ENCODE measurements around the gene SLC24A3. TPM values are rescaled to one million over a fixed set of nuclear protein-coding genes. Genes with fewer than 3 reads are reported as not detected.
A peak's percentile ranks its signal among the peaks of the same experiment; 100 is the strongest.

The SLC24A3 gene
- total RNA-seq, 1 donor from 2014 or later, result 0.51 TPM

DNA sequence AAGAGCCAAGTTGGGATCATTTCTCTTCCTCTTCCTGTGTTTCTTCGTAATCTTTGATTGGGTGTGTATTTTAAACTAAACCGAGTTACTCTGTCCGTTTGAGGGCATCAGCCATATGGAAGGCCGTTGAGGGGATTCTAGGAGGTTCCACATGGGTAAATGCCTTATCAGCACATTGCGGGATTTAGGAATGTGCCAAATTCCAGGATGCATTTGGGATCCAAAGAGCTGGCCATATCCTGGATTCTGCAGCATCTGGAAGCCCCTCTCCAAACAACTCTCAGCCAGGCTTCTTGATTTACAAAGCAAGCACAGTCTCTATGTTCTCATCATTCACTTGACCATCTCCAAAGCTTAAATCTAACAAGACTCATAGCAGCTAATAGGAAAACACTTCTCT, 478.0 kb downstream of the SLC24A3 start:
- no peaks in the 10 kb centered on the region for H3K27me3 Mint-ChIP-seq (ENCODE audit: low read depth)
- H3K9me3 Mint-ChIP-seq, result peaks cover 4% of the 10 kb centered on the region
- peaks cover 10% of the 10 kb centered on the region for H3K4me1 Mint-ChIP-seq
- TF ChIP-seq, protein P1, sequence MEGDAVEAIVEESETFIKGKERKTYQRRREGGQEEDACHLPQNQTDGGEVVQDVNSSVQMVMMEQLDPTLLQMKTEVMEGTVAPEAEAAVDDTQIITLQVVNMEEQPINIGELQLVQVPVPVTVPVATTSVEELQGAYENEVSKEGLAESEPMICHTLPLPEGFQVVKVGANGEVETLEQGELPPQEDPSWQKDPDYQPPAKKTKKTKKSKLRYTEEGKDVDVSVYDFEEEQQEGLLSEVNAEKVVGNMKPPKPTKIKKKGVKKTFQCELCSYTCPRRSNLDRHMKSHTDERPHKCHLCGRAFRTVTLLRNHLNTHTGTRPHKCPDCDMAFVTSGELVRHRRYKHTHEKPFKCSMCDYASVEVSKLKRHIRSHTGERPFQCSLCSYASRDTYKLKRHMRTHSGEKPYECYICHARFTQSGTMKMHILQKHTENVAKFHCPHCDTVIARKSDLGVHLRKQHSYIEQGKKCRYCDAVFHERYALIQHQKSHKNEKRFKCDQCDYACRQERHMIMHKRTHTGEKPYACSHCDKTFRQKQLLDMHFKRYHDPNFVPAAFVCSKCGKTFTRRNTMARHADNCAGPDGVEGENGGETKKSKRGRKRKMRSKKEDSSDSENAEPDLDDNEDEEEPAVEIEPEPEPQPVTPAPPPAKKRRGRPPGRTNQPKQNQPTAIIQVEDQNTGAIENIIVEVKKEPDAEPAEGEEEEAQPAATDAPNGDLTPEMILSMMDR (conservative IDR thresholded peaks at IDR 0.05), result no peak
- no peak overlapping the region for H3K4me3 Mint-ChIP-seq
- no peak overlapping the region for H3K27ac Mint-ChIP-seq (ENCODE audit: unreplicated experiment)
- no peak for DNase-seq (ENCODE audit: low read depth, low spot score)
- H3K36me3 Mint-ChIP-seq (ENCODE audit: low read depth), result no peaks in the 10 kb centered on the region

DNA sequence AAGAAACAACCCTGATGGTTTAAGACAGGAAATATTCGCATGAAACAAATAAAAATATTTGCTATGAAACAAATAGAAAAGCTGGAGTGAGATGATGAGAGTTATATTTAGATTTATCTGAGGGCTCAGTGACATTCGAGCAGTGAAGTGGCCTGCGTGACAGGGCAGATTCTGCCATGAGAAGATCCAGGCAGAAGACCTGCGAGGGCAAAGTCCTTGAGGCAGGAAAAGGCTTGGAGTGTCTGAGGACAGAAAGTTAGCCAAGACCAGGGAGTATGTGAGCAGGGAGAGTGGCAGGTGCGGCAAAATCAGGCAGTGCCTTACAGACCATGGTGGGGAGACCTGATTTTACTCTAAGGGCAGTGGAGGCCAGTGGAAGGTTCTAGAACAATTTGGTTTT, 478.7 kb downstream of the SLC24A3 start:
- Mint-ChIP-seq H3K36me3 (ENCODE audit: low read depth) (no peaks in the 10 kb centered on the region), H3K4me1 (peaks cover 10% of the 10 kb centered on the region), H3K9me3 (no peaks in the 10 kb centered on the region), H3K4me3 (no peak overlapping the region), H3K27me3 (ENCODE audit: low read depth) (no peaks in the 10 kb centered on the region), H3K27ac (ENCODE audit: unreplicated experiment) (no peak overlapping the region)
- DNase-seq (ENCODE audit: low read depth, low spot score), result no peak
- TF ChIP-seq, protein P1 (conservative IDR thresholded peaks at IDR 0.05), result no peak

DNA sequence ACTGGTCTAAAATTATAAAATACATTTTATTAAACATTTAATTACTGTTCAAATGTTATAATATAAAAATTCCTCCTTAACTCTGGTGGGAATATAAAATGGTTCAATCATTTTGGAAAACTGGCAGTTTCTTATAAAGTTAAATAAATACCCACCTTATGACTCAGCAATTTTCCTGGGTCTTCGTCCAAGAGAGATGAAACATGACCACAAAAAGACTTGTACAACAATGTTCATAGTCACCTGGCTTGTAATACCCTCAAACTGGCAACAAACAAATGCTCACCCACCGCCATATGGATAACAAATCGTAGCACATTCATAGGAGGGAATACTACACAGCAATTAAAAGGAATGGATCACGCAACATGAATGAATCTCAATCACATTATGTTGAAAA, 479.7 kb downstream of the SLC24A3 start:
- H3K4me3 Mint-ChIP-seq, result no peak overlapping the region
- H3K27me3 Mint-ChIP-seq (ENCODE audit: low read depth), result no peaks in the 10 kb centered on the region
- DNase-seq (ENCODE audit: low read depth, low spot score), result no peak
- no peaks in the 10 kb centered on the region for H3K36me3 Mint-ChIP-seq (ENCODE audit: low read depth)
- no peaks in the 10 kb centered on the region for H3K9me3 Mint-ChIP-seq
- H3K27ac Mint-ChIP-seq (ENCODE audit: unreplicated experiment), result no peak overlapping the region
- TF ChIP-seq, protein P1 (conservative IDR thresholded peaks at IDR 0.05), result no peak
- H3K4me1 Mint-ChIP-seq, result peaks cover 10% of the 10 kb centered on the region

DNA sequence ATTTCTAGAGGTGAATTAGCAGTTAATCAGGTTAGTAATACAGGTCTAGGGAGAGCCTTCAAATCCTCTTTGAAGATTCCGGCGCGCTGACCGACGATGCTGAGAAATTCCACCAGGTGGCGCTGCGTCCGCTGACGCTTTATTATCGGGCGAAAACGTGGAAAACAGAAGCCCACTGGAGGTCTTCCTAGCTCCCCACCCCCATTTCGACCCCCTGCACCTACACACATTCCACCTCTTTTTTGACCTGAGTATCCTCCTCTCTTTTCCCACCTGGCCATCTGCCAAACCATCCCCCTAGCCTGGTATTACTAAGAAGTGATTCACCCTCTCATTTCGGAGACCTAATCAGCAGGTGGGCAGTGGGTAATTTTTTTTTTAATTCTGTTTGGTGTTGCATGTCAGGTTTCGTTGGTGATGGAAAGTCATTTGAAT, 480.3 kb downstream of the SLC24A3 start:
- no peaks in the 10 kb centered on the region for H3K36me3 Mint-ChIP-seq (ENCODE audit: low read depth)
- no peak overlapping the region for H3K4me3 Mint-ChIP-seq
- H3K27me3 Mint-ChIP-seq (ENCODE audit: low read depth), result no peaks in the 10 kb centered on the region
- peak; percentile 69 for DNase-seq (ENCODE audit: low read depth, low spot score)
- TF ChIP-seq, protein P1 (conservative IDR thresholded peaks at IDR 0.05), result peak; percentile 94
- no peak overlapping the region for H3K27ac Mint-ChIP-seq (ENCODE audit: unreplicated experiment)
- H3K4me1 Mint-ChIP-seq, result peaks cover 10% of the 10 kb centered on the region
- H3K9me3 Mint-ChIP-seq, result no peaks in the 10 kb centered on the region

DNA sequence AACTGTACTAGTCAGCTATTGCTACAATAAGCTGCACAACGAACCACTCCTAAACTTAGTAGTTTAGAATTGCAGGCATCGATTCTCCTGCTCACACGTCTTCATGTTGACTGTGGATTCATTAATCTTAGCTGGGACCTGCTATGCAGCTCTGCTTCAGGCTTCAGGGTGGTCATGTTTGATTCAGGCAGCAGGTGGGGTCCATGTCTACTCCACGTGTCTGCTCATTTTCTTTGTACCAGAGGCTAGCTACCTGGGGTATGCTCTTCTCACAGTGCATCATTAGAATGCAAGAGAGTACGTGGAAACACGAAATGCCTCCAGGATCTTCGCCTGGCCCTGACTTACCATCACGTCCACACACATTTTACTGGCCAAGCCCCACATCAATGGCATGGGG, 481.1 kb downstream of the SLC24A3 start:
- Mint-ChIP-seq H3K4me1 (peaks cover 10% of the 10 kb centered on the region), H3K9me3 (no peaks in the 10 kb centered on the region), H3K27me3 (ENCODE audit: low read depth) (no peaks in the 10 kb centered on the region), H3K36me3 (ENCODE audit: low read depth) (no peaks in the 10 kb centered on the region), H3K27ac (ENCODE audit: unreplicated experiment) (no peak overlapping the region), H3K4me3 (no peak overlapping the region)
- TF ChIP-seq, protein P1 (conservative IDR thresholded peaks at IDR 0.05), result no peak
- no peak for DNase-seq (ENCODE audit: low read depth, low spot score)

DNA sequence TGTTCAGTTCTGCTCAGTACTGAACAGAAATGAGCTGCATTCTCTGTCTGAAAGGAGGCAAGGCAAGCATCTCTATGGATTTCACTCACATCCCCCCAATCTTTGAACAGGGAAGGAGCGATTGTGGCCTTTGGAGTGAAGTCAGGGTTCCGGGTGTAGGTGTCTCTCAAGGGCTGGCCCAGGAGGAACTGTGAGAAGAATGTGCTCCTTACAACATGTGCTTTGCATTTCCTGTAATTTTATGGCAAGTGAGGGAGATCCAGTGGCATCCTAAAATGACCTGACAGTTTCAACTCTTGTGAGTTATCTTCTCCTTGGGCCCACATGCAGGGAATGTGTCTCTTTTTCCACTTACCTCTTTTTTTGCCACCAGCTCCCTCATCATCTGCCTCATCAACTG, 482.6 kb downstream of the SLC24A3 start:
- H3K27ac Mint-ChIP-seq (ENCODE audit: unreplicated experiment), result no peak overlapping the region
- DNase-seq (ENCODE audit: low read depth, low spot score), result no peak
- no peak overlapping the region for H3K4me3 Mint-ChIP-seq
- H3K9me3 Mint-ChIP-seq, result peaks cover 6% of the 10 kb centered on the region
- H3K4me1 Mint-ChIP-seq, result peaks cover 10% of the 10 kb centered on the region
- TF ChIP-seq, protein P1 (conservative IDR thresholded peaks at IDR 0.05), result no peak
- H3K36me3 Mint-ChIP-seq (ENCODE audit: low read depth), result no peaks in the 10 kb centered on the region
- no peaks in the 10 kb centered on the region for H3K27me3 Mint-ChIP-seq (ENCODE audit: low read depth)
